ENCODE results near the gene ZBTB16. TPM values are rescaled to one million over a fixed set of nuclear protein-coding genes. Genes with fewer than 3 reads are reported as not detected.

The ZBTB16 gene
- total RNA-seq, 1 donor from 2014 or later, result 39.4 TPM

DNA sequence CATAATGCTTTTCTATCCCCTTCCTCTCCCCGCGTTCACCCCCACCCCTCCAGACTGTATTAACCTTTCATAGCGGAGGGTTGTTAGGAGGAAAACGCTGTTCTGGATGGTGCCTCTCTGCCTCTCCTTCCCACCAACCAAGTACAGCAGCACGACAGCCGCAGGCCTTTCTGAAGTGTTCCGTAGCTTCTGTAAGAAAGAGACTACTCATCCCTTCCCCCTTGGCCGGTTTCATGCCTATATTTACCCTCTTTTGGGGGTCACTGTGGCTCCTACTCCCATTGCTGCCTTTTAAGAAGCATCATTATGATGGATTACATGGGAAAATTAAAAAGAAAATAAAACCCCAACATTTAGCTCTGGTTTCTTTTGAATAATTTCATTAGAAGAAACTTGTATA is 46.5 kb downstream of the ZBTB16 start:
- Mint-ChIP-seq H3K4me1 (peaks cover 89% of the 10 kb centered on the region), H3K36me3 (ENCODE audit: low read depth) (no peaks in the 10 kb centered on the region), H3K27ac (ENCODE audit: unreplicated experiment) (peak overlapping the region; percentile 83), H3K27me3 (ENCODE audit: low read depth) (no peaks in the 10 kb centered on the region), H3K4me3 (no peak overlapping the region), H3K9me3 (no peaks in the 10 kb centered on the region)
- DNase-seq (ENCODE audit: low read depth, low spot score), result no peak
- TF ChIP-seq, protein P1, sequence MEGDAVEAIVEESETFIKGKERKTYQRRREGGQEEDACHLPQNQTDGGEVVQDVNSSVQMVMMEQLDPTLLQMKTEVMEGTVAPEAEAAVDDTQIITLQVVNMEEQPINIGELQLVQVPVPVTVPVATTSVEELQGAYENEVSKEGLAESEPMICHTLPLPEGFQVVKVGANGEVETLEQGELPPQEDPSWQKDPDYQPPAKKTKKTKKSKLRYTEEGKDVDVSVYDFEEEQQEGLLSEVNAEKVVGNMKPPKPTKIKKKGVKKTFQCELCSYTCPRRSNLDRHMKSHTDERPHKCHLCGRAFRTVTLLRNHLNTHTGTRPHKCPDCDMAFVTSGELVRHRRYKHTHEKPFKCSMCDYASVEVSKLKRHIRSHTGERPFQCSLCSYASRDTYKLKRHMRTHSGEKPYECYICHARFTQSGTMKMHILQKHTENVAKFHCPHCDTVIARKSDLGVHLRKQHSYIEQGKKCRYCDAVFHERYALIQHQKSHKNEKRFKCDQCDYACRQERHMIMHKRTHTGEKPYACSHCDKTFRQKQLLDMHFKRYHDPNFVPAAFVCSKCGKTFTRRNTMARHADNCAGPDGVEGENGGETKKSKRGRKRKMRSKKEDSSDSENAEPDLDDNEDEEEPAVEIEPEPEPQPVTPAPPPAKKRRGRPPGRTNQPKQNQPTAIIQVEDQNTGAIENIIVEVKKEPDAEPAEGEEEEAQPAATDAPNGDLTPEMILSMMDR (conservative IDR thresholded peaks at IDR 0.05), result no peak

DNA sequence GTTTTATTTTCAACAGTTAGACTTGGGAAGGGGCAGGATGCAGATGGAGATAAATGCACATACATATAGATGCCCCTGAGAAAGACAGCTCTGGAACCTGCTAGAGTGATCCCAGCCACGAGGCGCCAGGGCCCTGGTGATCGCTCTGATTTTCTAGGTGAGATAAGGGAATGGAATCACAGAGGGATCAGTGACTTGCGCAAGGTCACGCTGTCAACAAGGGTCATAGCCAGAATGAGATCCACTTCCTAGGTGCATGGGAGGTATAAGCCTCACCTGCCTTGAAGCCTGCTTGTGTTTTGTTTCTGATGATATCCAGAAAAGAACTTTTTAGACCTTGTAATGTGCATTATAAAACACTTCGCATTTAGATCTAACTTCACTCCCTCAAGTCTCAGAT is 47.5 kb downstream of the ZBTB16 start:
- H3K9me3 Mint-ChIP-seq, result no peaks in the 10 kb centered on the region
- H3K27ac Mint-ChIP-seq (ENCODE audit: unreplicated experiment), result no peak overlapping the region
- H3K27me3 Mint-ChIP-seq (ENCODE audit: low read depth), result no peaks in the 10 kb centered on the region
- H3K36me3 Mint-ChIP-seq (ENCODE audit: low read depth), result no peaks in the 10 kb centered on the region
- DNase-seq (ENCODE audit: low read depth, low spot score), result no peak
- TF ChIP-seq, protein P1 (conservative IDR thresholded peaks at IDR 0.05), result no peak
- H3K4me1 Mint-ChIP-seq, result peaks cover 87% of the 10 kb centered on the region
- H3K4me3 Mint-ChIP-seq, result no peak overlapping the region

DNA sequence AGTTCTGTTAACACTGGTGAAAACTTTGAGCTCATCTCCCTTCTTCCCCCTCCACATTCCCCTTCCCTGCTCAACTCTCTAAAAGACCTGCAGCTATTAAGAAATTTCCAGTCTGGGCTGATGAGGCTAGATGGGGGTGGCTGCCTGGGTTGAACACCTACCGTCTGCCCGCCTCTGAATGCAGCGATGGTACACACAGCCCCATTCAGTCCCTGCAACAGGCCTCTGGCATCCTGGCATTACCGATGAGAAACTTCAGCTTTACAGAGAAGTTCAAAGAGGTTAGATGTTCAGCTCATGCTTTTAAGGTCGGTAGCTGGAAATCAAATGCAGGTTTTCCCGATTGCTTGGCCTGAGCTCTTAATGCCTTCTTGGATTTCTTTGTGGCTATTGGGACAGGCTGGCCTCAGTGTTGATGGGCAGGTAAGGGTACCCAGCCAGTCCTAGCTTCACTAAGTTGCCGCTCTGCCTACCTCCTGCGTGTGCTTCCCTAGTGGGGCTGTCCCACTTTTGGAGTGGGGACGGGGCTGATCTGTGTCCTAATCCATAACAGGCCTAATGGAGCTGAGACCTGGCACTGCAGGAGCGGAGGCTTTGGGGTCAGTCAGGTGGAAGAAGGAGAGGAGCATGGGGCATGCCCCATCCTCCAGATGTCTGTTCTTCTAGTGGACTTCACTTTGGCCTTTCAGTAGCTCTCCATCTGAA is 49.1 kb downstream of the ZBTB16 start:
- TF ChIP-seq, protein P1 (conservative IDR thresholded peaks at IDR 0.05), result no peak
- Mint-ChIP-seq H3K4me1 (peaks cover 75% of the 10 kb centered on the region), H3K4me3 (no peak overlapping the region), H3K36me3 (ENCODE audit: low read depth) (no peaks in the 10 kb centered on the region), H3K27me3 (ENCODE audit: low read depth) (no peaks in the 10 kb centered on the region), H3K27ac (ENCODE audit: unreplicated experiment) (peak overlapping the region; percentile 89), H3K9me3 (no peaks in the 10 kb centered on the region)
- DNase-seq (ENCODE audit: low read depth, low spot score), result no peak

DNA sequence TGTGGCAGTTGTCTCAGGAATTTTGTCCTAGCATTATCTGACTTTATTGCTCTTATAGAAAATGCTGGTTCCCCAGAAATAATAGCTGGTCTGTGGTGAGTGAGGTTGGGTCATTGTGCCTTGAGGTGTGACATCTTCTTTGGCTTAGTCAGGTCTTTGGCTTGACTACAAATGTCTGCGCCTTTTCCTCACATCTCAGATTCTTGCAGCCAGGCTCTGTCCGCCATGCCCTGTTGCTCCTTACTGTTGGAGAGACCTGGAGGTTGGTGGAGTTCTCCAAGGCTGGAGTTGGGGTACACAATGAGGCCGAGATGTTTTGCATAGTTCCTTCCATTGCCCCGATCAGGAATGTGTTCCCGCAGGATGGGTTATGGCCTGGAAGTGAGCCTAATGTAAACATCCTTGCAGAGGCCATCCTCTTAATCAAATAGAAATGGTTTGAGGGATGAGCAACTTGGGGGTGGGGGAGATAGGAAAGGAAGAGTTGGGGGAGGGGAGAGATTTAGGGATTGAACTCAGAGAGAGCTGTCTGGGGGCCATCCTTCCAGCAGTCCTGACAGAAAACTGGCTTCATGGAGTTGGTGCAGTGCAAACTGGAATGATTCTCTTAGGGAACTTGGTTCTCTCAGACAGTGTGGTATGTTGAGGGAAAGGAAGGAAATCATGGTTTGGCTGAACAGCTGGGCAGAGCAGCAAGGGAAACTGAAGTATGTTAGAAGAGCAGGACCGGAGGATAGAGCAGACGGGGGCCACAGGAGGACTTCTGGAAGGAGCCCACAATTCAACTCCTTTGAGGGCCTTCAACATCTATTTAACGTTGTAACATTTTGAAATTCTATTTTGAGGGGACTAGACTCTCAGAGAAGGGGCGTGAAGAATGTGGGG is 49.9 kb downstream of the ZBTB16 start:
- Mint-ChIP-seq H3K36me3 (ENCODE audit: low read depth) (no peaks in the 10 kb centered on the region), H3K4me3 (peak overlapping the region; percentile 10), H3K4me1 (peaks cover 73% of the 10 kb centered on the region), H3K9me3 (no peaks in the 10 kb centered on the region), H3K27me3 (ENCODE audit: low read depth) (no peaks in the 10 kb centered on the region), H3K27ac (ENCODE audit: unreplicated experiment) (peak overlapping the region; percentile 19)
- no peak for DNase-seq (ENCODE audit: low read depth, low spot score)
- TF ChIP-seq, protein P1 (conservative IDR thresholded peaks at IDR 0.05), result no peak

DNA sequence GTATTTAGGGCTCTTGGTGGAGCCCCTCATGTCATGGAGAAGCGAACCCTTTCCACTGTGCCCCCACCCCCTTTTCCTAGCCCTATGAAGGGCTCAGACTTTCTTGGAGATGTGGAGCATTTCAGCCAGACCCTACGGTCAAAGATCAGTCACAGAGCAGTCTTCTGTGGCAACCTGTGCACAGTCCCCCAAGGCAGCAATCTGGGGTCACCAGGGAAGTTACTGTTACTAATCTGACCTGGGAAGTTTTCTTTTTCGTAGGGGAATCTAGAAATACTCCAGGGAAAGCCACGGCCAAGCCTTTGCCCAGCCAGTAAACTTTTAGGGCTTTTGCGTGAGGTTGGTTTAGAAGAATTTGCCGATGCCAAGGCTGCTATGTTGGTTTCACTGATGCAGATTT is 50.6 kb downstream of the ZBTB16 start:
- Mint-ChIP-seq H3K9me3 (no peaks in the 10 kb centered on the region), H3K27ac (ENCODE audit: unreplicated experiment) (peak overlapping the region; percentile 19), H3K36me3 (ENCODE audit: low read depth) (no peaks in the 10 kb centered on the region), H3K27me3 (ENCODE audit: low read depth) (no peaks in the 10 kb centered on the region), H3K4me1 (peaks cover 74% of the 10 kb centered on the region), H3K4me3 (no peak overlapping the region)
- DNase-seq (ENCODE audit: low read depth, low spot score), result no peak
- TF ChIP-seq, protein P1 (conservative IDR thresholded peaks at IDR 0.05), result no peak
